ENCODE results near the gene CWC22.

GRCh38 chr2:179963626-179964025 is 43.5 kb downstream of the CWC22 start:
- TF ChIP-seq ZNF121 (CRISPR knock-in tag; IDR thresholded peaks at IDR 0.05) (no peak), CTCF (IDR thresholded peaks at IDR 0.05) (no peak), ATF3 (CRISPR knock-in tag; conservative IDR thresholded peaks at IDR 0.05) (no peak)

Data from WTC11 (cell line).